ENCODE measurements around the gene GABBR2.
"Not testable (repeated sequence)": the region's sequence is repeated elsewhere in the genome, so short reads cannot be mapped to it uniquely, and the experiment has no call there.

GABBR2 gene

DNA sequence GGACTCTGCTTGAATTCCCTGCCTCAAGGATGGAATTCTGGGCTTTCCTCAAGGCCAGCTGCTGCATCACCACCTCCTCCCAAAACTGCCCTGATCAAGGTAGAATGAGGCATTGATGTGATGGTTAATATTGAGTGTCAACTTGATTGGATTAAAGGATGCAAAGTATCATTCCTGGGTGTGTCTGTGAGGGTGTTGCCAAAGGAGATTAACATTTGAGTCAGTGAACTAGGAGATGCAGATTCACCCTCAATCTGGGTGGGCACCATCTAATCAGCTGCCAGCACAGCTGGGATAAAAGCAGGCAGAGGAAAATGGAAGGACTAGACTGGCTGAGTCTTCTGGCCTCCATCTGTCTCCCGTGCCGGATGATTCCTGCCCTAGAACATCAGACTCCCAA is 23.9 kb downstream of the GABBR2 start:
- not testable (repeated sequence) for DNase-seq

DNA sequence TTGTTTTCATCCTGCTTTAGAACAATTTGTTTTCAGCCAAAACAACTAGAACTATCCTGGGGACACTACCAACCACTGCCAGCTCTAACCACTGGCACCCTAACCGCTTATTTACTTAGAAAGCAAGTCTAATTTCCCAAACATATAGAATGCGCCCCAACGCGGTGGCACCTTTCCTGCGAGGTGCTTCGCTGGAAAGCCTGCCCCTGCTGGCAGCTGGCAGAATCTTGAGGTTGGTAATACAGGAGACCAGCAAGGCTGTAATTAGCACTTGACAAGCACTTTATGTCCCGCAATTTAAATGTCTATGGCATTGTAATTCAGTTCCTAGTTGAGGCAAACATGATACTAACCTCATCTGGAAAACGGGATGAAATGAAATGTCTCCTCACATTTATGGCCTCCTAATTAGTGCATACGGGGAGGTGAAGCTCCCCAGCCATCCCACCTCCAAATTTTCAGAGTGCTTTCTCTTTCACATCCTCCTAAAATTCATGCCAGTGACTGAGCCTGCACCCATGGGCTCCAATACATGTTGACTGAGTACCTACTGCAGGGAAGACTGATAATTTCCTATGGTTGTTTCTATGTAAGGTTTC is 30.4 kb downstream of the GABBR2 start:
- no peak for DNase-seq

DNA sequence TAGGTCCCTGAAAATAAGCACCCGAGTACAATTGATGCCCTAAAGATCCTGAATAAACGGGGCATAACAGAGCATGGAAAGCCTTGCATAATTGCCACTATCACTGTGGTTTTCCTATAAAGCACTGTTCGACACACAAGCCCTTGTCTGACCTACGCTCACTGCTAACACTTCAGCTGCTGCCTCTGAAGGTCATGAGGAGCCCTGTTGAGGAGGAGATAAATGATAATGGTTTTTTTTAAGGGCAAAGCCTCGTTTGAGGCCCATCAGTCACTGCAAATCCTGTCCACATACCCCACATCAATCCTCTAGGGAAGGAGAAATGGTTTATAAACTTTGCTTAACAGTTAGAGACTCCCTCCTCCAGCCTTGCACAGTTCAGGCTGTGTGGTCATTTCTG is 35.1 kb downstream of the GABBR2 start:
- no peak for DNase-seq

DNA sequence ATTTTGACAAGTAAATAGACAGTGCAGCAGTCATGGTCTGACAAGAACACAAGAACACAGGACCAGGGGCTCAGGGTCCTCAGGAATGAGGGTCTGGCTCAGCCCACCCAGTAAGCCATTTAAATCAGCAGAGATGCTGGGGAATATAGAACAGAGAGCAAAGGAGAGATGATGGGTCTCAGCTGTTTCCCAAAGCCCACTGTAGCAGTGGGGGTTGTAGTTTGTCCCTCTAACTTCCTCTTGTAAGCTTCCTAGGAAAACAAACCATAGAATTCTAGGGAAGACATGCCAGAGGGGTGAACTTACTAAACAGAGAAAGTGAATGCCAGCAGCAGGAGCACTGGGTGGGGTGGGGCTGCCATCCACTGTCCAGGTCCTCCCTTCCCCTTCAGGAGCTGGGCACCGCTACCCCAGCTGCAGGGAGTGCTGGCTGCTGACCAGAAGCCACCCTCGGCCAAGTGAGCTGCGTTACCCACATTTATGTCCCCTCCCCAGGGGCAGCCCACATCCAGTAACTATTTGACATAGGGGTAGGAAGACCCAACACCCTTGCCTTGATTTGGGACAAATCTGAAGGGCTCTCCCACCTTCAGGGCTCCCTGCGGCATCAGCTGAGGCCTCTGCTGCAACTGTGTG is 41.6 kb downstream of the GABBR2 start:
- DNase-seq, result no peak

DNA sequence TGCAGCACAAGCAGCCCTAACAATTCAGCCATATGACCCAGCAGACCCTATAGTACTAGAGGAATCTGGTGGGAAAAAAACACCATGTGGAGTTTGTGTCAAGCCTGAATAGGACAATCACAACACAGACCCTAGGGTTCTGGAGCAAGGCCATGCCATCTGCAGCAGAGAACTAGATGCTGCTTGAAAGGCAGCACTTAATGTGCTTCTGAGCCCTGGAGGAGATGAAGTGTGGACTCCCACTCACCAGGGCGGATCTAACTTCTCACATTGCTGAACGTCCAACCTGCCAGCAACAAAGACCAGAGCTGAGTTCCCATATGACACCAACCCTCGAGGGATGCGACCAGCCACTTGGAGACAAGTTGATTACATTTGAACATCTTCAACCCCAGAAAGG is 43.2 kb downstream of the GABBR2 start:
- DNase-seq, result no peak

DNA sequence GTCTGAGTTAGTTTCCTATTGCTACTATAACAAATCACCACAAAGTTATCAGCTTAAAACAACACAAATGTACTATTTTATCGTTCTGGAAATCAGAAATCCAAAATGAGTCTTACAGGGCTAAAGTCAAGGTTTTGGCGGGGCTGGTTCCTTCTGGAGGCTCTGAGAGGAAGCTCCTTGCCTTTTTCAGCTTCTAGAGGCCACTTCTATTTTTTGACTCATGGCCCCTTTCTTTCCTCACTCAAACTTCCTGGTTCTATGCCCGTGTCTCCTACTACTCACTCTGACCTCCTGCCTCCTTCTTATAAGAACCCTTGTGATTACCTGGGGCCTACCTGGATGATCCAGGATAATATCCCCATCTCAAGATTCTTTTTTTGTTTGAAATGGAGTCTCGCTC is 48.2 kb downstream of the GABBR2 start:
- DNase-seq, result no peak

DNA sequence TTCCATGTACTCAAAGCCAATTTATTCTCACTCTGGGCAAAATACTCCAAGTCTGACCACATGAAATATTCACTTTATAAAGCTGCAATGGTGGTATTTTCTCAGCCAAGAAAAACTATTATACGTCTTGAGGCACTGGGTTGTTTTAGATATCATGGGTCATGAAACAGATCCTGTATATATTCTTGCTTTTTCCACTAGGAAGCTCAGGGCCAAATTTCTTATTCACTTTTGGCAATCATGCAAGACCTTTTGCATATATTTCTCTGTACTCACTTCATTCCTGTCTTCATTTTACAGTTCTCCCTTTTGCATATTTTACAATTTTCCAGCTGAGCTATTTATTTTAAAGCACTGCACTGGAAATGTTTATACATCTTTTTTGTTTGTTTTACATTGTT is 49.8 kb downstream of the GABBR2 start:
- no peak for DNase-seq

DNA sequence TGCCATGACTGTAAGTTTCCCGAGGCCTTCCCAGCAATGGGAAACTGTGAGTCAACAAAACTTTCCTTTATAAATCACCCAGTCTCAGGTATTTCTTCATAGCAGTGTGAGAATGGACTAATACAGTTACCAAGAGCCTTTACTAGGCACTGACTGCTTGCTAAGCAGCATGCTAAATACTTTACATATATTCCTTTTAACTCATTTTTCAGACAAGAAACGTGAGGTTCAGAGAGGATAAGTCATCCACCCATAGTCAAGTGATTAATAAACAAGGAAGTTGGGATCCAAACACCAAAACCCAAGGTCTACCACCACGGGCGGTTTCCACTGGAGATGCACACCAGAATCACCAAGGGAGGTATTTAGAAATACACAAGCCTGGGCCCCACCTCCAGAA is 50.8 kb downstream of the GABBR2 start:
- DNase-seq, result no peak

DNA sequence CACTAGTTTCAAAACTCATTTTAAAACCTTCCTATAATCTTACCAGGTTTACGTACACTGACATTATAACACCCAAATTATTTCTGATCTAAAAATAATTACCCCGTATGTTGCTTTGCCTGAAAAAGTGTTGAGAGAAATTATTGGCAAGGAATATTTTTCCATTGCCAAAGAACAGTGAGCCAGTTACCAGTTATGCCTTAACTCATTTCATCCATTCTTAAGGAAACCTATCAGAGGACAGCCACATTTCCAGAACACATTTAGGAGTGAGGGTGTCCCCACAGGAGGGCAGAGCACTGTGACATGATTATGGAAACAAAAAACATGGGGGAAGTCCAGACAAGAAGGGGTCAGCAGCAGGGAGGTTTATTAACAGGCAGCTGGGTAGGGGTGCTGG is 52.2 kb downstream of the GABBR2 start:
- no peak for DNase-seq

DNA sequence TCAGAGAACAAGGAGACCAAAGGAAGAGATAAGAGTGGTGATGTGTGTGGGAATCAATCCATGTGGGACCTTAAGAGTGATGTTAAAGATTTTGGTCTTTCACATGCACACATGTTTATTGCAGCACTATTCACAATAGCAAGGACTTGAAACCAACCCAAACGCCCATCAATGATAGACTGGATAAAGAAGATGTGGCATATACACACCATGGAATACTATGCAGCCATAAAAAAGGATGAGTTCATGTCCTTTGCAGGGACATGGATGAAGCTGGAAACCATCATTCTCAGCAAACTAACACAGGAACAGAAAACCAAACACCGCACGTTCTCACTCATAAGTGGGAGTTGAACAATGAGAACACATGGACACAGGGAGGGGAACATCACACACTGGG is 53.3 kb downstream of the GABBR2 start:
- DNase-seq, result not testable (repeated sequence)

DNA sequence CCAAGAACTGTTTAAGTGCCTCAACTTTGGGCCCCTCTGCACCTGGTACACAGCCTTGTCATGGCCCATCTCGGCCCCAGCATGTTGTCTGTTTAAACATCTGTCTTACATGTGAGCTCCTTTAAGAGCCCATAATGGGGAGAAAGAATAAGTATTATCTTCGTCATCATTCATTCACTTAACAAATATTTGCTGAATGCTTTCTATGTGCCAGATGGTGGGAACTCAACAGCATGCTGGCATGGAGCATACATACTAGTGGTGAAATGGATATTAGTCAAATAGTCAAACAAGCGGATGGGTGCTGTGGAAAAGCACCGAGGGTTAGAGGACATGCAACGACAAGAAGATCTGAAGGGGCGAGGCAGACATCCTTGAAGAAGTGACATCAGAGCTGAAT is 54.5 kb downstream of the GABBR2 start:
- DNase-seq, result no peak

DNA sequence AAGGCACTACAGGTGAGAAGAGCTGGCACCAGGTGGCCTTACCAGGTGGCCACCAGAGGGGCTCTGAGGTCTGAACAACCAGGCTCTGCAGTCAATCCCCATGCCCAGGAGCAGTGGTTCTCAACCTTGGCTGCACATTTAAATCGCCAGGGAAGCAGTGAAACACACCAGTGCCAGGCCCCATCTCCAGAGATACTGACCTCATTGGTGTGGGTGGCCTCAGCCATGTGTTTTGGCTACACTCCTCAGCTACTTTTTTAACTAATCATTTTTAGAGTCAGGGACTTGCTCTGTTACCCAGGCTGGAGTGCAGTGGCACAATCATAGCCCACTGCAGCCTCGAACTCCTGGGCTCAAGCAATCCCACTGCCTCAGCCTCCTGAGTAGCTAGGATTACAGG is 56.0 kb downstream of the GABBR2 start:
- no peak for DNase-seq

DNA sequence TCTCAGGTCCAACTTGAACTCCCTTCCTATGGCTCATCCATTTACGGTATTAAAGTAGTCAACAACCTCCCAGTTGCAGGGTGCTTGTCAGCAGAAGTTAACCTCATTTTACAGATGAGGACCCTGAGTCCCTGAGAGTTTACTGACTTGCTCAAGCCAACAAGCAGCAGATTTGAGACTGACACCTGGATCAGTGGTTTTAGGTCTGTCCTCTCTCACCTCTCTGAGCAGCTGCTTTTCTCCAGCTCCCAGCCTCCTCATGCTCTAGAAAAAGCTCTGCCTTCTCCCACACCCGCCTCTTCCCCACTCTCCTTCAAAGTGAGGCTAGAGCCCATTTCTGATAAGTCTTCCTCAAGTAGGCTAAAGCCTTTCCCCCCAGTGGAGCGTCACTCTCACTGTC is 56.4 kb downstream of the GABBR2 start:
- no peak for DNase-seq

DNA sequence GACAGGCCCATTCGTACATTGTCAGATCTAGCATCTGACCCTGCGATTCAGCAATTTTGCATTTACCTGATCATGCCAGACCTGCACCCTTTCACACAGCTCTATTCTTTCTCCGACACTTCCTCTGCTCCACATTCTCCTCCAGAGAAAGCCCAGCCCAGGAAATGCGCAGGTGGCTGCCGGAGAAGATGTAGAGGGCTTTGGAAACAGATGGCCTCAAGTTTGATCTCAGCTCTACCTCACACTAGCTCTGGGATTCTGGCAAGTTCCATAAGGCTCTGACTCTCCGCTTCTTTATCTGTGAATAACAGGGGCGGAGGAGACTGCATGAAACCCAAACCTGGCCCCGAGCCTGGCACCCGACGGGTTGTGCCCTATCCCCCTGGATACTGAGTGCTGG is 61.5 kb downstream of the GABBR2 start:
- DNase-seq, result no peak

DNA sequence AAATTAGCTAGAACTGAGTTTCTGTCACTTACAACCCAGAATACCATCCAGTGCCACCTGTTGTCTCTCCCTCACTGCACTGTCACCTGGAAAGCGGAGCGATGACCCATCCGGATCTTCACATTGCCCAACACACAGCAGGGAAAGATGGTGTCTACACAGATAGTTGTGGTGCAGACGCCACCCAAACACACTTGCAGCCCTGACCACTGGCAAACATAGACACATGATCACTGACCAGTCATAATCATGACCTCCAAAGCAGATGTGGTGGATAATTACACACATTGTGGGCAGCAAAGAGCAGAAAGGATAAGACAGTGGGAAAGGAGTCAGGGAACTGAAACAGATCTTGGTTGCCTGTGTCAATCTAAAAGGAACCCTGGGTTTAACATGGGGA is 64.7 kb downstream of the GABBR2 start:
- no peak for DNase-seq

DNA sequence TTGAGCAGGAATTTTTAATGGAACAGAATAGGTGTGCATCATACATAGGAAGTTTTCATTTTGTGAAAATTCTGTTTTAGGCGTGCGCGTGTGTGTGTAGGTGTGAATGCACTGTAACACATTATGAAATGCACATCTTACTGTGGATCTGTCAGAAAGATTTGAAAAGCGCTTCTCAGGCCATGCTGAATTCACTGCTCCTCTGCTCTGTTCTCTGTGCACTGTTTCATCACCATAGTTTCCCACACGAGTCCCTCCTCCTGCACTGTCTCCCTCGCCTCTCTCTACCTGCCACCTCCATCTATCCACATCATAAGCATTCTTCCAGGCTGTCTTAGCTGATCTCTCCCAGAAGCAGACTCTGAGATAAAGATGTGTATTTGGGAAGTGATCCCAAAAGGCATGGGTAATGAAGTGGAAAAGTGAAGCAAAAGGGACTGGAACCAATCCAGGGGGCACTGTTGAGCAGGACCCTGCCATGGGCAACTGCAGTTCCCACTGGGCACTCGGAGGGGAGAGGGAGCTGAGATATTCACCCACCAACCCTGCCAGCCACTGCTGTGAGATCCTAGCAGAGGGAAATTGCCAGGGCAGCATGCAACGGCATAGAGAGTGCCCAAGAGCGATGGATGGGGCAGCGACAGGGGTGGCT is 65.9 kb downstream of the GABBR2 start:
- DNase-seq, result no peak

DNA sequence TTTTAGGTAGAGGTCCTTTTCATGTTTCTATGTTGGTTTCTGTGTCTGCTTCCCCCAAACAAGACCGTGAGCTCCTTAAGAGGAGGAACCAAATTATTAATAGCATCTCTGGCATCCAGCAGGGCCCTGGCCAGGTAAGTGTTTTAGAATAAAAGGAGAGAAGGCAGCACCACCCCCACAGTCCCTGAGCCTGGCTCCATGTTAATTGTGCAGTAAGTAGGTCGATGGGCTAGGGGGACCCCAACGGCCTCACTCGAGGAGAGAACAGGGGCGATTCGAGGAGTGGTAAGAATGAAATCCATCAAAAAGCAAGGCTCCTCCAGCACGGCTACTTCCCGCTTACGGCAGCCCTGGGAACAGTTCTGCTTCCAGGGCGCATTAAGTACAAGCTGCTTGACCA is 67.0 kb downstream of the GABBR2 start:
- no peak for DNase-seq

DNA sequence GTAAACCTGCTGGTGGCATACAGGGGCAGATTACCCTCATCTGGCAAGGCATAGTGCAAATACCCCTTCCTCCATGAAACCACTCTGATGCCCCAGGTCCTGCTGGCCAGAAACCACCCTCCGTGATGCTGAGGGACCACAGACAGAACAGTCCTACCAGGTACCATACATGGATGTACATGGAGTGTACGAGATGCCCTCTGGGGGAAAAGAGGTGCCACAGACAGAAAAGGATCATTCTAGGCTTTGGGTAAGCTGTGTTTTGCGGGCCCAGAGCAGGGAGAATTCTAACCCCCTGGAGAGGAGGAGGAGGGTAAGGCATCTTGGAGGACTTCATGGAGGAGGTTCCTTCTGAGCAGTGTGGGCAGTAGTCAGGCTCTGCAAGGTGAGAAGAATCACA is 68.3 kb downstream of the GABBR2 start:
- no peak for DNase-seq

DNA sequence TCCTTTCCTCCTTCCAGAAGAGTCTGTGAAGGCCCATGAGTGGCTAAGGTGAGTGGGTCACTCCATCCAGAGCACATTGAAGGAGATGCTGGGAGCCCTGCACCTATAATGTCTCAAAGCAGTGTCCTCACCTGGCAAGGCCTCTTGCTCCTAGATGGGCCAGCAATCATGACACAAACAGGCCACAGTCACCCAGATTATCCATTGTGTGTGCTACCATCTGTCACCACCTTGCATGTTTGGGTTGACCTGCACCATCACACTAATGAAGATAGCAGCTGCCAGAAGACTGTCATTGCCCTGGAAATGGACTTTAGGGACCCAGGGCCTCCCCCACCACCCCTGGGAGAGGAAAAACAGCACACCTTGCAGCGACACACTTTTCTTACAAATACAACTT is 69.6 kb downstream of the GABBR2 start:
- DNase-seq, result no peak

DNA sequence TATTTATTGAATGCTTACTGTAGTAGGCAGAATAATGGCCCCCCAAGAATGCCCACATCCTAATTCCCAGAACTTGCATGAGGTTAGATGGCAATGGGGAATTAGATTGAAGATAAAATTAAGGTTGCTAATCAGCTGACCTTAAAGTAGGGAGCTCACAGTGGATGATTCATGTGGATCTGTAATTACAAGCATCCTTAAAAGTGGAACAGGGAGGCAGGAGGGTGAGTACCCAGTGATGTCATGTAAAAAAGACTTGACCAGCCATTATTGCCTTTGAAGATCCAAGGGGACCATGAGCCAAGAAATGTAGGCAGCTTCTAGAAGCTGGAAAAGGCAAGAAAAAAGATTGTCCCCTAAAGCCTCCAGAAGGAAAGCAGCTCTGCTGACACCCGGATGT is 71.4 kb downstream of the GABBR2 start:
- DNase-seq, result no peak

DNA sequence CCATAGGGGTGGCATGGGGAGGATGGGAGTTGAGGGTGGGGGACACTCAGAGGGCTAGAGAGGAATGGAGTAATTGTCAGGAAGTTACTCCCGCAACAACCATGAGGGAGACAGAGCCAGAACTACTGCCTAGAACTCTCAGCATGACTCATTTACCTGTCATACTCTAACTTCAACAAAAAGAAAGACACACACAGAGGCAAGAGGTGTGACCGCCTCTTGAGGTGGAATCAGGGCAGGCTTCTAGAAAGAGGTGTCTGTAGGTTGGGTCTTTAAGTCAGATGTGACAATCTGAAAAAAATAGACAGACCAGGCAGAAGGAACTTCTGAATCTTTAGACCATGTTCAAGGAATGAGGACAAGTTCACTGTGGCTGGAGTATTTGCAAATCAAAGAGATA is 73.4 kb downstream of the GABBR2 start:
- no peak for DNase-seq

DNA sequence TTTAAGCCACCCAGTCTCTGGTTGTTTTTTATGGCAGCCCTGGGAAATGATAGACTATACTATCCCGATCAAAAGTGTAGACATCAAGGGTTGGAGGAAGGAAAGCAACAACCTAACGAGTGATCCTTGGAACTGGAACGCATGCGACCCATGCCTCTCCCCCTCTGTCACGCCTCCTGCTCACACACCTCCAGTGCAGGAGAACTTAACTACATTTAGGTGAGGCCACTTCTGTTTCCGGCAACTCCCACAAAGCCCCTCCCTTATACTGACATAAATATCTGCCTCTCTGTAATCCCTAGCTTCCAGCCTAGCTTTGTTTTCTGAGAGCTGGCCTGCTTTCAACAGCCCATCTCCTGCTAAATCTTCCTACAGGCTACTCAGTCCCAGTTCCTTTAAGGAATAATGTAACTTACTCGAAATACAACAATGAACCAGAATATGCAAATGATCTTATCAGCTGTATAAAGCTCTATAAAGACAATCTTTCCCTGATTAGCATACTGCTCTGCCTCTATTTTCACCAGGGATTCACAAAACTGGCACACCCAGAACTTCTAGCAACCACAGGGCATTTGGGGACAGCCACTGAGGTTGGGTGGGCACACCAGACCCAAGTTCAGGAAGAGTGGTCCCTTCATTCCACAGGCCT is 73.9 kb downstream of the GABBR2 start:
- no peak for DNase-seq

DNA sequence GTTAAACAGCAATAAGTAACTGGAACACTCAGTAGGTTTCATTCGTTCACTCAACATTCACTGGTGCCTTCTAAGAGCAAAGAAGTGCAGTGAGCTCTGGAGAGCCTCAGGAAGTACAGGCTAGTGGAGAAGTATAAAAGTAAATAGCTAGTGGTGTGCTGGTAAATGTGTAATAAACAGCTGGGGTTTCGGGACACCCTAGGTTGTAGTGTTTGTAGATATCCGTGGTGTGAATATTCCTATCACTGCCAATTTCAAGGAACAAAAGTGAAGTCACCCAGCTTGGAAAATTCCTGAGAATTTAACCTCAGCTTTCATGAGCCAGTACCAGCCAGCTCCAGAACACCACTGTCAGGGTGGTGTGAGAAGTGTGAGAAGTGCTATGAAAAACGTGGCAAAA is 75.9 kb downstream of the GABBR2 start:
- no peak for DNase-seq

DNA sequence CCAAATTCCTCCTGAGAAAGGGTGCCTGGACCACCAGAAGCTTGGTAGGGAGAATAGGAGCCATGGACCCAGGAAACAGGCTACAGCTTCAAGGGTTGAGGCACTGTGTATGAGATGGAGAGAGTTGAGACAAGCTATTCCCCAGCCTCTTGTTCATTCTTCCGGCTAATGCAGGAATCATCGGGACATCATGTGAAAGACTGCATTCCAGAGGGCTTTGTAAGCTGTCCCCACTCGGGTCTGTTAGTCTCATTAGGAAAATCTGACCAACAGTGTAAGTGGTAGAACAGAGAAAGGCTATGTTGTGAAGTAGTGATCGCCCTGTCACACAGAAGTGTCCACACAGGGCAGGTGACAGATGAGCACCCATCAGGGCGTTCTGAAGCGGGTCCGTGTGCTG is 81.4 kb downstream of the GABBR2 start:
- no peak for DNase-seq

All from NCI-H1436 treated with DMSO at 0.1 percent for 48 hours (cell line).